Measurements from ENCODE around the gene GRM1.

- TF ChIP-seq YY1 (IDR thresholded peaks at IDR 0.05; ENCODE audit: insufficient read depth, insufficient read length) = no peak
- TF ChIP-seq ZNF274 (IDR thresholded peaks at IDR 0.05; ENCODE audit: low read depth, low read length) = no peak
- TF ChIP-seq SUZ12 (IDR thresholded peaks at IDR 0.05; ENCODE audit: extremely low read depth, insufficient read depth, insufficient read length) = no peak
Measured at GRCh38 chr6:146335336-146335735, 306.5 kb downstream of the GRM1 start.
